Sigmoid colon (tissue), 4 donors: ENCODE measurements around the gene ABCC8.

Source experiments
- CTCF ChIP-seq, 4 experiments: fragments of 450-650 bp in 3 of 4; fragments of 200-600 bp in 1 of 4; IDR thresholded peaks; one replicate each; pipeline ENCODE4 v1.5.1; 2016 to 2019; ENCODE audit warnings: antibody characterized with exemption in 4 of 4, mild to moderate bottlenecking in 3 of 4, moderate library complexity in 2 of 4
- EP300 ChIP-seq, 4 donors: sonication (generic); formaldehyde crosslinking; IDR thresholded peaks; one replicate each; pipeline ENCODE4 v1.6.1; 2017; ENCODE audit warnings: antibody characterized with exemption in 4 of 4
- POLR2A ChIP-seq, 2 donors: fragments of 450-650 bp; IDR thresholded peaks; one replicate each; pipeline ENCODE4 v1.6.1; 2016; ENCODE audit warnings: antibody characterized with exemption in 2 of 2, mild to moderate bottlenecking in 2 of 2, moderate library complexity in 2 of 2

GRCh38 chr11:17389957-17390649 lies 86.5 kb downstream of the ABCC8 start:
- no peak for TF ChIP-seq EP300 (IDR thresholded peaks at IDR 0.05)
- TF ChIP-seq CTCF (IDR thresholded peaks at IDR 0.05) = no peak
- TF ChIP-seq POLR2A (IDR thresholded peaks at IDR 0.05) = no peak
